AG09309 (cell line): ENCODE results near the gene PLPP4.

Source experiments
- DNase-seq: peaks from one replicate; pipeline ENCODE4 v3.0.0-alpha.2; 2010; ENCODE audit warnings: low read depth
- H3K4me3 ChIP-seq: 2 replicates; pipeline ENCODE4 v1.5.1; 2011; ENCODE audit warnings: mild to moderate bottlenecking, low read depth, low read length, moderate library complexity; ENCODE audit not compliant: control insufficient read depth
- CTCF ChIP-seq: IDR thresholded peaks from 2 replicates; pipeline ENCODE4 v1.5.1; 2011; ENCODE audit warnings: mild to moderate bottlenecking, low read depth, low read length, inconsistent platforms; ENCODE audit not compliant: insufficient read depth, control insufficient read depth; ENCODE audit errors: missing control alignments

PLPP4 gene

GRCh38 chr10:120466006-120466405 lies 9.0 kb downstream of the PLPP4 start:
- no peak for DNase-seq
- H3K4me3 ChIP-seq: no peak overlapping the region
- no peak for TF ChIP-seq CTCF

- no peak for DNase-seq
- no peak for TF ChIP-seq CTCF
- no peak overlapping the region for H3K4me3 ChIP-seq
Measured at GRCh38 chr10:120473593-120473992, 16.6 kb downstream of the PLPP4 start.

GRCh38 chr10:120474956-120475355 lies 17.9 kb downstream of the PLPP4 start:
- H3K4me3 ChIP-seq: no peak overlapping the region
- TF ChIP-seq CTCF: no peak
- DNase-seq: no peak

GRCh38 chr10:120475844-120476791 lies 19.1 kb downstream of the PLPP4 start:
- no peak for TF ChIP-seq CTCF
- no peak overlapping the region for H3K4me3 ChIP-seq

GRCh38 chr10:120477021-120477742 lies 20.2 kb downstream of the PLPP4 start:
- H3K4me3 ChIP-seq: no peak overlapping the region
- TF ChIP-seq CTCF: no peak
- DNase-seq: peak; percentile 48

More at GRCh38 chr10:120475844-120476791, 19.1 kb downstream of the PLPP4 start:
- no peak for DNase-seq

GRCh38 chr10:120477743-120478141 lies 20.7 kb downstream of the PLPP4 start:
- no peak for DNase-seq
- TF ChIP-seq CTCF: no peak
- H3K4me3 ChIP-seq: no peak overlapping the region
